Esophagus muscularis mucosa (tissue), 4 donors: ENCODE measurements around the gene IQSEC3. TPM values are rescaled to one million over a fixed set of nuclear protein-coding genes. Genes with fewer than 3 reads are reported as not detected.
"Not testable (repeated sequence)": the region's sequence is repeated elsewhere in the genome, so short reads cannot be mapped to it uniquely, and the experiment has no call there.

Experiments
- DNase-seq: peaks from one replicate; pipeline ENCODE4 v3.0.0-alpha.2; 2017; ENCODE audit errors: extremely low spot score
- H3K27ac ChIP-seq, 4 donors: fragments of 200-600 bp; sonication (generic); replicated peaks in 1 of 4; 1 replicate in 3 of 4; 2 replicates in 1 of 4; pipeline ENCODE4 v1.5.1; 2016 to 2019; ENCODE audit warnings: mild to moderate bottlenecking in 1 of 4
- H3K27me3 ChIP-seq, 4 donors: fragments of 200-600 bp; sonication (generic); one replicate each; pipeline versions ENCODE4 v1.5.1 to v1.6.0; 2016 to 2019
- H3K36me3 ChIP-seq, 4 donors: fragments of 200-600 bp; sonication (generic); one replicate each; pipeline ENCODE4 v1.5.1; 2016 to 2019
- H3K4me1 ChIP-seq, 4 donors: fragments of 200-600 bp; sonication (generic); one replicate each; pipeline ENCODE4 v1.5.1; 2016 to 2019
- H3K4me3 ChIP-seq, 4 donors: fragments of 200-600 bp; sonication (generic); 1 replicate in 2 of 4; 2 replicates in 2 of 4; pipeline ENCODE4 v1.5.1; 2016 to 2019; ENCODE audit warnings: mild to moderate bottlenecking in 4 of 4, moderate library complexity in 1 of 4
- H3K9me3 ChIP-seq, 4 donors: fragments of 200-600 bp; sonication (generic); 1 replicate in 3 of 4; 2 replicates in 1 of 4; pipeline ENCODE4 v1.5.1; 2016 to 2019
- EP300 ChIP-seq: sonication (generic); formaldehyde crosslinking; IDR thresholded peaks from one replicate; pipeline ENCODE4 v1.6.1; 2017; ENCODE audit warnings: antibody characterized with exemption
- POLR2A ChIP-seq: fragments of 450-650 bp; IDR thresholded peaks from one replicate; pipeline ENCODE4 v1.6.1; 2017; ENCODE audit warnings: antibody characterized with exemption, moderate library complexity, mild to moderate bottlenecking, low read depth
- POLR2AphosphoS5 ChIP-seq, 2 donors: sonication (generic); formaldehyde crosslinking; IDR thresholded peaks; one replicate each; pipeline ENCODE4 v1.6.1; 2017; ENCODE audit warnings: antibody characterized with exemption in 2 of 2
- WGBS: methylation state at CpG from one replicate; pipeline ENCODE4 v1.1.5; 2018; 5-methylcytosine and 5-hydroxymethylcytosine counted together
- intact Hi-C: fragments of 100-400 bp; cut with DNase I; formaldehyde crosslinking; loops from one replicate; pipeline ENCODE4 v1.15.1; 2023
- total RNA-seq, 4 donors: library from RNA; depleted of rRNA; stranded (reverse); fragments of >200 nt; gene quantifications; one replicate each; pipeline versions ENCODE4 v1.1.0 to v1.2.1, GENCODE V29; 2016
- TF ChIP-seq, protein P1 (sequence below), 3 experiments: fragments of 200-600 bp in 2 of 3; fragments of 450-650 bp in 1 of 3; sonication (generic) in 2 of 3; IDR thresholded peaks; one replicate each; pipeline ENCODE4 v1.5.1; 2017 to 2019; ENCODE audit warnings: antibody characterized with exemption in 3 of 3, mild to moderate bottlenecking in 2 of 3, moderate library complexity in 1 of 3

IQSEC3 gene
- total RNA-seq, 4 donors from 2014 or later, result 0.26 to 2.3 (median 1.4) TPM

- H3K4me1 ChIP-seq, intact Hi-C loops, DNase-seq, H3K9me3 ChIP-seq, H3K36me3 ChIP-seq, H3K27ac ChIP-seq, H3K4me3 ChIP-seq: not testable (repeated sequence)
- H3K27me3 ChIP-seq, result peaks cover 0 to 38% (median 1%) of the 10 kb centered on the region in 4 donors
- 57% methylated on average over 3 of the region's 3 CpGs for WGBS
These were observed 18.8 kb upstream of the IQSEC3 start for GRCh38 chr12:47699-48226.

GRCh38 chr12:49149-49548, 17.4 kb upstream of the IQSEC3 start:
- H3K27ac ChIP-seq, intact Hi-C loops, H3K36me3 ChIP-seq, H3K4me3 ChIP-seq, DNase-seq, H3K4me1 ChIP-seq, H3K9me3 ChIP-seq: not testable (repeated sequence)
- 60% methylated on average over 5 of the region's 5 CpGs for WGBS
- H3K27me3 ChIP-seq, result peaks cover 0 to 48% (median 1%) of the 10 kb centered on the region in 4 donors

DNA sequence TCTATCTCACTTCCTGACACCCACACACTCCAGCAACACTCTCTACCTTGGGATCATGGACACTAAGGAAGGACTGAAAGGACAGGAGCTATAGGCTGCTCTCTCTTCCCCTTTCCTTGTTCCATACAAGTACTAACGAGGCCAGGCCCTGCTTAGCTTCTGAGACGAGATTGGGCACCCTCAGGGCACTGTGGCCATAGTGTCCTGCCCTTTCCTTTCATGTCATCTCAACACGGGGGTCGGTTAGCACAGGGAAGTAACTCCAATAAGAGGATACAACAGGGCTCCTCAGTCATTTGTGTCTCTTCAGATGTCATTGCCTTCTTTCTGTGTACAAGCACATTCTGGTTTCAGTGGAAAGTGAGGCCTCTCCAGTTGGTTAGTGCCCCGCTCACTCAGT, 15.5 kb upstream of the IQSEC3 start:
- 66% methylated on average over 4 of the region's 5 CpGs for WGBS
- H3K27me3 ChIP-seq, result peaks cover 0 to 57% (median 11%) of the 10 kb centered on the region in 4 donors
- intact Hi-C loops, H3K27ac ChIP-seq, H3K4me1 ChIP-seq, DNase-seq, H3K36me3 ChIP-seq, H3K4me3 ChIP-seq, H3K9me3 ChIP-seq: not testable (repeated sequence)

- H3K4me3 ChIP-seq, H3K36me3 ChIP-seq, DNase-seq, H3K4me1 ChIP-seq, intact Hi-C loops, H3K27ac ChIP-seq, H3K9me3 ChIP-seq: not testable (repeated sequence)
- H3K27me3 ChIP-seq, result peaks cover 0 to 65% (median 15%) of the 10 kb centered on the region in 4 donors
- WGBS, result 74% methylated on average over 6 of the region's 6 CpGs
These were observed 14.6 kb upstream of the IQSEC3 start for GRCh38 chr12:51962-52361.

DNA sequence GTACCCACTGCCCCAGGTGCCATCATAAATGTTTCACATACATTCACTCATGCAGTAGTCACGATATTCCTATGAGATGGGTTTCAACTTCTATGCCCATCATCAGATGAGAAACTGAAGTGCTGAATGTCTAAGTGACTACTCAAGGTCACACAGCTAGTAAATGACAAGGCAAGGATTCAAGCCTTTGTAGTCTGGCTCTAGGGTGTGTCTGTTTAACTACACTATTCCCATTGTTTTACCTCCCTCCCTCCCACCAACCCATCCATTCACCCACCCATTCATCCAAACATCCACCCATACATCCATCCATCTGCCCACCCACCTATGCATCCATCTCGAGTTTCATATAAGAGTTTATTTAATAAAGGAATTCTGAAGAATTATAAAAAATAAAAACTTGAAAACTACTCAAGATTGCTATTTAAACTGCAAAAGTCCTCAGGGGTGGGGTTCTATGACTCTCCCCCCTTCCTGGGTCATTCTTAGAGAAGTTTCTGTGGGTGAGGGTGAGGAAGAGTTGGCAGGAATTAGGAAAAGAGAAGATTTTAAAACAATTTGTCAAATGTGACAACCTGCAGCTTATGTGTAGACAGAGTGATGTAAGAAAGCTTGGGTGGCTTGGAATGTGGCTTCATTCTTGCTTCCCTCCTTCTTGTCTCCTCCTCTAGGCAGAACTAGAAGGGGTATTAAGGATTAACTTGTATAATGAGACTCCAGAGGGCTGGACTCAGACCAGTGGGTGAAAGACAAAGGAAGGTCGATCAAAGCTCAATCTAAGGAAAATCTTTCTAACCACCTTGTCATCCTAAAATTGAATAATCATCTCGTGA, 13.4 kb upstream of the IQSEC3 start:
- DNase-seq, intact Hi-C loops, H3K9me3 ChIP-seq, H3K27ac ChIP-seq, H3K36me3 ChIP-seq, H3K4me1 ChIP-seq, H3K4me3 ChIP-seq: not testable (repeated sequence)
- 67% methylated on average over 4 of the region's 4 CpGs for WGBS
- H3K27me3 ChIP-seq, result peaks cover 0 to 74% (median 16%) of the 10 kb centered on the region in 4 donors

- DNase-seq, result no peak
- peaks cover 0 to 14% (median 7%) of the 10 kb centered on the region in 4 donors for H3K9me3 ChIP-seq
- intact Hi-C loops, result no loop called here
- H3K36me3 ChIP-seq, result no peaks in the 10 kb centered on the region
- no peaks in the 10 kb centered on the region for H3K4me1 ChIP-seq
- H3K4me3 ChIP-seq, result no peak overlapping the region
- no peak overlapping the region for H3K27ac ChIP-seq
- WGBS, result 40% methylated on average over 4 of the region's 4 CpGs
- TF ChIP-seq POLR2A (no peak), POLR2AphosphoS5 (IDR thresholded peaks at IDR 0.05) (no peak), EP300 (no peak)
- TF ChIP-seq, protein P1, sequence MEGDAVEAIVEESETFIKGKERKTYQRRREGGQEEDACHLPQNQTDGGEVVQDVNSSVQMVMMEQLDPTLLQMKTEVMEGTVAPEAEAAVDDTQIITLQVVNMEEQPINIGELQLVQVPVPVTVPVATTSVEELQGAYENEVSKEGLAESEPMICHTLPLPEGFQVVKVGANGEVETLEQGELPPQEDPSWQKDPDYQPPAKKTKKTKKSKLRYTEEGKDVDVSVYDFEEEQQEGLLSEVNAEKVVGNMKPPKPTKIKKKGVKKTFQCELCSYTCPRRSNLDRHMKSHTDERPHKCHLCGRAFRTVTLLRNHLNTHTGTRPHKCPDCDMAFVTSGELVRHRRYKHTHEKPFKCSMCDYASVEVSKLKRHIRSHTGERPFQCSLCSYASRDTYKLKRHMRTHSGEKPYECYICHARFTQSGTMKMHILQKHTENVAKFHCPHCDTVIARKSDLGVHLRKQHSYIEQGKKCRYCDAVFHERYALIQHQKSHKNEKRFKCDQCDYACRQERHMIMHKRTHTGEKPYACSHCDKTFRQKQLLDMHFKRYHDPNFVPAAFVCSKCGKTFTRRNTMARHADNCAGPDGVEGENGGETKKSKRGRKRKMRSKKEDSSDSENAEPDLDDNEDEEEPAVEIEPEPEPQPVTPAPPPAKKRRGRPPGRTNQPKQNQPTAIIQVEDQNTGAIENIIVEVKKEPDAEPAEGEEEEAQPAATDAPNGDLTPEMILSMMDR (IDR thresholded peaks at IDR 0.05), result no peak
- H3K27me3 ChIP-seq, result peaks cover 0 to 79% (median 16%) of the 10 kb centered on the region in 4 donors
These were observed 12.5 kb upstream of the IQSEC3 start for GRCh38 chr12:53735-54730.
